Measurements from ENCODE around the gene MMGT1. TPM values are rescaled to one million over a fixed set of nuclear protein-coding genes. Genes with fewer than 3 reads are reported as not detected.
A peak's percentile ranks its signal among the peaks of the same experiment; 100 is the strongest.

Gene MMGT1
- total and polyA plus RNA-seq, 2 donors (not counting 3 experiments of a cell fraction or from before 2014, with no cell fraction given): 10.4 to 18.8 TPM

DNA sequence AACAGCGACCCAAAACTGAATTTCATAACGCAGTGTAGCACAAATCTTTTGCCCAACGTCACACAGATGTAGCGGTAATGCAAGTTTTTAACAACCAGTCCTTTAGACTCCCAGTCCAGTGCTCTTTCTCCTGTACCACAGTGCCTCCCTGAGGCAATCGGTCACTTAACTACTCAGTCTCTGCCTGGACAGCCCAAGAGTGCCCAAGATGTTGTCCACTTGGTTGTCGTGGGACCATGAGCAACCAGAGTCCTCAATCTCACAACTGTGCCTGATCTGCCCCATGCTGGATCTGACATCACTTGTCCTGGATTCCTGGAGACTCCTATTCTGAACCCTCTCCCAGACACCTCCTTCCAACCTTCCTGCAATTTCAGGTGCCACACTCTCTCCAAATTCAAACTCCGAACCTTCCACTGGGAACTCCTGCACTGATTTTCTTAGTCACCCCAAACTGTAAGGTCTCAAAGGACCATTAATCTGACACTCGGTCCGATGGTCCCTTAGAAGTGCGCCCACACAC, 702 bp downstream of the MMGT1 start:
- dilution Hi-C loops (cut with MboI; ENCODE audit: extremely low pct_ligation_motif_present, low sequenced_read_pairs): no loop called here
- Histone ChIP-seq H3K27ac (ENCODE audit: insufficient read depth, low read depth, low read length) (peak overlapping the region; percentile 95), H3K4me2 (ENCODE audit: insufficient read depth, low read length) (peak overlapping the region; percentile 48), H3K9ac (replicated peaks; ENCODE audit: extremely low read depth, insufficient read depth, low read length) (peak overlapping the region; percentile 98), H2AFZ (ENCODE audit: low read depth, low read length) (peak overlapping the region; percentile 96), H3K27me3 (ENCODE audit: control insufficient read depth in 2 of 2, insufficient read depth in 2 of 2, low read length in 2 of 2) (no peaks in the 10 kb centered on the region), H3K9me1 (replicated peaks; ENCODE audit: control insufficient read depth, extremely low read depth, insufficient read depth, low read length) (no peaks in the 10 kb centered on the region), H3K4me3 (replicated peaks in 1 of 3; ENCODE audit: insufficient read depth in 1 of 3, low read depth in 1 of 3, low read length in 3 of 3) (peak overlapping the region; percentile 67 to 97 (median 87)), H4K20me1 (replicated peaks; ENCODE audit: control insufficient read depth, extremely low read depth, insufficient read depth, low read length) (no peaks in the 10 kb centered on the region), H3K4me1 (ENCODE audit: control insufficient read depth, extremely low read depth, insufficient read depth, low read length) (peaks cover 10% of the 10 kb centered on the region), H3K36me3 (ENCODE audit: control insufficient read depth in 2 of 2, extremely low read depth in 1 of 2, insufficient read depth in 2 of 2, low read length in 2 of 2) (no peaks in the 10 kb centered on the region), H3K9me3 (replicated peaks; ENCODE audit: control insufficient read depth, insufficient read depth, low read length) (no peaks in the 10 kb centered on the region), H3K79me2 (ENCODE audit: control insufficient read depth, insufficient read depth, low read length) (peaks cover 25% of the 10 kb centered on the region)
- TF ChIP-seq JUN (IDR thresholded peaks at IDR 0.05; ENCODE audit: borderline replicate concordance, insufficient read depth, insufficient read length, low read depth) (no peak), POLR2A (IDR thresholded peaks at IDR 0.05; ENCODE audit: low read depth, low read length) (no peak), EZH2 (IDR thresholded peaks at IDR 0.05; ENCODE audit: borderline replicate concordance, low read depth, low read length, severe bottlenecking) (no peak), MYC (IDR thresholded peaks at IDR 0.05; ENCODE audit: low read depth, low read length) (no peak), POLR2AphosphoS5 (IDR thresholded peaks at IDR 0.05; ENCODE audit: insufficient read depth, low read depth, low read length) (no peak)
- TF ChIP-seq, protein P1, sequence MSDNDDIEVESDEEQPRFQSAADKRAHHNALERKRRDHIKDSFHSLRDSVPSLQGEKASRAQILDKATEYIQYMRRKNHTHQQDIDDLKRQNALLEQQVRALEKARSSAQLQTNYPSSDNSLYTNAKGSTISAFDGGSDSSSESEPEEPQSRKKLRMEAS (IDR thresholded peaks at IDR 0.05; ENCODE audit: insufficient read depth, insufficient read length): no peak
- TF ChIP-seq, protein P2, sequence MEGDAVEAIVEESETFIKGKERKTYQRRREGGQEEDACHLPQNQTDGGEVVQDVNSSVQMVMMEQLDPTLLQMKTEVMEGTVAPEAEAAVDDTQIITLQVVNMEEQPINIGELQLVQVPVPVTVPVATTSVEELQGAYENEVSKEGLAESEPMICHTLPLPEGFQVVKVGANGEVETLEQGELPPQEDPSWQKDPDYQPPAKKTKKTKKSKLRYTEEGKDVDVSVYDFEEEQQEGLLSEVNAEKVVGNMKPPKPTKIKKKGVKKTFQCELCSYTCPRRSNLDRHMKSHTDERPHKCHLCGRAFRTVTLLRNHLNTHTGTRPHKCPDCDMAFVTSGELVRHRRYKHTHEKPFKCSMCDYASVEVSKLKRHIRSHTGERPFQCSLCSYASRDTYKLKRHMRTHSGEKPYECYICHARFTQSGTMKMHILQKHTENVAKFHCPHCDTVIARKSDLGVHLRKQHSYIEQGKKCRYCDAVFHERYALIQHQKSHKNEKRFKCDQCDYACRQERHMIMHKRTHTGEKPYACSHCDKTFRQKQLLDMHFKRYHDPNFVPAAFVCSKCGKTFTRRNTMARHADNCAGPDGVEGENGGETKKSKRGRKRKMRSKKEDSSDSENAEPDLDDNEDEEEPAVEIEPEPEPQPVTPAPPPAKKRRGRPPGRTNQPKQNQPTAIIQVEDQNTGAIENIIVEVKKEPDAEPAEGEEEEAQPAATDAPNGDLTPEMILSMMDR (IDR thresholded peaks at IDR 0.05; ENCODE audit: extremely low read depth in 1 of 2, insufficient read depth in 1 of 2, low read depth in 1 of 2, low read length in 2 of 2): no peak
- ChIA-PET POLR2A (interaction anchor here (1.5 kb wide), 1 partner anchor 16 kb away, joined by 3 read pairs; no protein-coding TSS in a partner anchor), CTCF (interaction anchor here (1.1 kb wide), 1 partner anchor 55 kb away, joined by 3 read pairs; no protein-coding TSS in a partner anchor)
- DNase-seq (ENCODE audit: low read depth, low spot score): no peak
- FAIRE-seq: peak; percentile 70
- intact Hi-C loops (cut with micrococcal nuclease): loop anchor here (2.0 kb wide), 1 partner anchor 524 kb away; the partner anchor contains the start of gene HTATSF1
- no TSS peak for BruUV-seq (replicated peaks)
